Nephron progenitor cell (in vitro differentiated cells): ENCODE data around the gene MCTP2.

Experiments used
- DNase-seq: peaks from one replicate; pipeline ENCODE4 v3.0.0; 2021
- H3K27ac Mint-ChIP-seq: 2 replicates; pipeline ENCODE4 v1.8.0; 2021; ENCODE audit warnings: mild to moderate bottlenecking, moderate library complexity, mixed read lengths
- H3K27me3 Mint-ChIP-seq: 2 replicates; pipeline ENCODE4 v1.8.0; 2021; ENCODE audit warnings: mild to moderate bottlenecking, low read depth, mixed read lengths; ENCODE audit not compliant: poor library complexity
- H3K36me3 Mint-ChIP-seq: 2 replicates; pipeline ENCODE4 v1.8.0; 2021; ENCODE audit warnings: low read depth, mixed read lengths
- H3K4me1 Mint-ChIP-seq: 2 replicates; pipeline ENCODE4 v1.8.0; 2021; ENCODE audit warnings: mixed read lengths
- H3K4me3 Mint-ChIP-seq: 2 replicates; pipeline ENCODE4 v1.8.0; 2021; ENCODE audit warnings: mild to moderate bottlenecking, moderate library complexity, mixed read lengths
- H3K9me3 Mint-ChIP-seq: 2 replicates; pipeline ENCODE4 v1.8.0; 2021; ENCODE audit warnings: mild to moderate bottlenecking, moderate library complexity, mixed read lengths
- CTCF ChIP-seq: fragments of 200-600 bp; sonication (generic); IDR thresholded peaks from 2 replicates; pipeline ENCODE4 v1.5.0; 2021; ENCODE audit warnings: antibody characterized with exemption

Gene MCTP2

GRCh38 chr15:94336817-94337467, 105.6 kb downstream of the MCTP2 start:
- no peak overlapping the region for H3K4me3 Mint-ChIP-seq
- no peak for TF ChIP-seq CTCF
- no peaks in the 10 kb centered on the region for H3K9me3 Mint-ChIP-seq
- H3K4me1 Mint-ChIP-seq = peaks cover 49% of the 10 kb centered on the region
- H3K27ac Mint-ChIP-seq = peak overlapping the region; percentile 58
- H3K27me3 Mint-ChIP-seq = no peaks in the 10 kb centered on the region
- no peaks in the 10 kb centered on the region for H3K36me3 Mint-ChIP-seq
- no peak for DNase-seq

GRCh38 chr15:94338243-94338846, 107.0 kb downstream of the MCTP2 start:
- peak; percentile 23 for DNase-seq
- H3K4me1 Mint-ChIP-seq = peaks cover 55% of the 10 kb centered on the region
- no peaks in the 10 kb centered on the region for H3K9me3 Mint-ChIP-seq
- H3K27me3 Mint-ChIP-seq = no peaks in the 10 kb centered on the region
- no peak for TF ChIP-seq CTCF
- no peaks in the 10 kb centered on the region for H3K36me3 Mint-ChIP-seq
- no peak overlapping the region for H3K27ac Mint-ChIP-seq
- no peak overlapping the region for H3K4me3 Mint-ChIP-seq

- Mint-ChIP-seq H3K9me3 (peaks cover 8% of the 10 kb centered on the region), H3K27me3 (peaks cover 7% of the 10 kb centered on the region), H3K4me3 (no peak overlapping the region), H3K27ac (no peak overlapping the region), H3K4me1 (peaks cover 37% of the 10 kb centered on the region), H3K36me3 (peaks cover 9% of the 10 kb centered on the region)
- DNase-seq = no peak
- TF ChIP-seq CTCF = no peak
Observed at GRCh38 chr15:94346282-94346681, 114.9 kb downstream of the MCTP2 start.

GRCh38 chr15:94348084-94348483, 116.7 kb downstream of the MCTP2 start:
- H3K36me3 Mint-ChIP-seq = peaks cover 9% of the 10 kb centered on the region
- H3K27me3 Mint-ChIP-seq = peaks cover 7% of the 10 kb centered on the region
- no peak for TF ChIP-seq CTCF
- H3K4me1 Mint-ChIP-seq = peaks cover 38% of the 10 kb centered on the region
- no peak overlapping the region for H3K4me3 Mint-ChIP-seq
- no peak overlapping the region for H3K27ac Mint-ChIP-seq
- peaks cover 8% of the 10 kb centered on the region for H3K9me3 Mint-ChIP-seq
- DNase-seq = no peak

GRCh38 chr15:94351031-94351535, 119.7 kb downstream of the MCTP2 start:
- Mint-ChIP-seq H3K4me3 (no peak overlapping the region), H3K27ac (no peak overlapping the region), H3K4me1 (peaks cover 35% of the 10 kb centered on the region), H3K36me3 (peaks cover 9% of the 10 kb centered on the region), H3K9me3 (peaks cover 19% of the 10 kb centered on the region), H3K27me3 (peaks cover 7% of the 10 kb centered on the region)
- DNase-seq = no peak
- no peak for TF ChIP-seq CTCF
